Stomach (tissue), 4 donors: Measurements from ENCODE around the gene NCKIPSD.

ENCODE experiments used
- CTCF ChIP-seq, 7 experiments: fragments of 450-650 bp in 4 of 7; fragments of 200-600 bp in 3 of 7; sonication (generic) in 3 of 7; IDR thresholded peaks; one replicate each; pipeline ENCODE4 v1.5.1; 2016 to 2019; ENCODE audit warnings: antibody characterized with exemption in 7 of 7, control low read depth in 2 of 7, mild to moderate bottlenecking in 1 of 7
- EP300 ChIP-seq: sonication (generic); formaldehyde crosslinking; IDR thresholded peaks from one replicate; pipeline ENCODE4 v1.6.1; 2017; ENCODE audit warnings: antibody characterized with exemption
- POLR2A ChIP-seq, 4 donors: fragments of 450-650 bp; IDR thresholded peaks; one replicate each; pipeline ENCODE4 v1.6.1; 2016; ENCODE audit warnings: antibody characterized with exemption in 4 of 4, control low read depth in 2 of 4, mild to moderate bottlenecking in 1 of 4, moderate library complexity in 1 of 4
- POLR2AphosphoS5 ChIP-seq, 3 donors: sonication (generic); formaldehyde crosslinking; IDR thresholded peaks; one replicate each; pipeline ENCODE4 v1.6.1; 2016; ENCODE audit warnings: antibody characterized with exemption in 3 of 3

GRCh38 chr3:48663489-48664312 lies 22.0 kb downstream of the NCKIPSD start:
- TF ChIP-seq CTCF (IDR thresholded peaks at IDR 0.05) (peak in 5 of 7 experiments; percentile 41 to 74 (median 56)), EP300 (no peak), POLR2AphosphoS5 (IDR thresholded peaks at IDR 0.05) (peak; percentile 19 to 70 (median 55)), POLR2A (IDR thresholded peaks at IDR 0.05) (no peak)
